GM20431 (cell line): ENCODE results near the gene EXOC7.

Experiments
- in situ Hi-C: fragments of 300-500 bp; cut with MseI, MboI; formaldehyde crosslinking; loops from one replicate; pipeline ENCODE4 v1.15.0; 2020; ENCODE audit warnings: low sequenced_read_pairs; ENCODE audit not compliant: unreplicated experiment

EXOC7 gene

GRCh38 chr17:76138896-76139752 is 35.5 kb upstream of the EXOC7 start:
- in situ Hi-C loops: no loop called here

- in situ Hi-C loops: no loop called here
Observed at GRCh38 chr17:76138234-76138895, 34.8 kb upstream of the EXOC7 start.

- in situ Hi-C loops: no loop called here
Observed at GRCh38 chr17:76137351-76138233, 34.0 kb upstream of the EXOC7 start.

GRCh38 chr17:76137001-76137350 is 33.4 kb upstream of the EXOC7 start:
- in situ Hi-C loops: no loop called here

GRCh38 chr17:76136276-76137000 is 32.9 kb upstream of the EXOC7 start:
- in situ Hi-C loops: no loop called here

- in situ Hi-C loops: no loop called here
Observed at GRCh38 chr17:76135810-76136188, 32.2 kb upstream of the EXOC7 start.

- in situ Hi-C loops: no loop called here
Observed at GRCh38 chr17:76134911-76135809, 31.6 kb upstream of the EXOC7 start.

- in situ Hi-C loops: no loop called here
Observed at GRCh38 chr17:76132574-76133338, 29.2 kb upstream of the EXOC7 start.

GRCh38 chr17:76131692-76132573 is 28.3 kb upstream of the EXOC7 start:
- in situ Hi-C loops: no loop called here

- in situ Hi-C loops: no loop called here
Observed at GRCh38 chr17:76131051-76131691, 27.6 kb upstream of the EXOC7 start.

GRCh38 chr17:76130473-76130872 is 26.9 kb upstream of the EXOC7 start:
- in situ Hi-C loops: no loop called here

- in situ Hi-C loops: no loop called here
Observed at GRCh38 chr17:76125922-76126321, 22.3 kb upstream of the EXOC7 start.

GRCh38 chr17:76125391-76125675 is 21.7 kb upstream of the EXOC7 start:
- in situ Hi-C loops: no loop called here

GRCh38 chr17:76124582-76125390 is 21.2 kb upstream of the EXOC7 start:
- in situ Hi-C loops: loop anchor here (5.0 kb wide), 1 partner anchor 158 kb away; no protein-coding TSS in a partner anchor

GRCh38 chr17:76123749-76124581 is 20.4 kb upstream of the EXOC7 start:
- in situ Hi-C loops: loop anchor here (5.0 kb wide), 1 partner anchor 158 kb away; no protein-coding TSS in a partner anchor
